Fibroblast of skin of abdomen (primary cell): ENCODE data around the gene TMEM263.

Source experiments
- DNase-seq: peaks from one replicate; pipeline ENCODE4 v3.0.0-alpha.2; 2013

The TMEM263 gene

GRCh38 chr12:106950591-106950990, 5.1 kb upstream of the TMEM263 start:
- no peak for DNase-seq

- no peak for DNase-seq
Measured at GRCh38 chr12:106953352-106954250, 2.1 kb upstream of the TMEM263 start.

GRCh38 chr12:106954462-106955376, 988 bp upstream of the TMEM263 start:
- peak; percentile 36 for DNase-seq

- DNase-seq: peak; percentile 65
Measured at GRCh38 chr12:106956048-106956578, 406 bp downstream of the TMEM263 start.

- no peak for DNase-seq
Measured at GRCh38 chr12:106957583-106957982, 1.9 kb downstream of the TMEM263 start.

GRCh38 chr12:106960443-106960842, 4.7 kb downstream of the TMEM263 start:
- no peak for DNase-seq

- DNase-seq: peak; percentile 78
Measured at GRCh38 chr12:106962286-106962685, 6.6 kb downstream of the TMEM263 start.

GRCh38 chr12:106964526-106964925, 8.8 kb downstream of the TMEM263 start:
- peak; percentile 80 for DNase-seq

- DNase-seq: no peak
Measured at GRCh38 chr12:106971065-106971464, 15.4 kb downstream of the TMEM263 start.

- no peak for DNase-seq
Measured at GRCh38 chr12:106973545-106973944, 17.8 kb downstream of the TMEM263 start.

- DNase-seq: no peak
Measured at GRCh38 chr12:106974511-106974910, 18.8 kb downstream of the TMEM263 start.

- DNase-seq: no peak
Measured at GRCh38 chr12:106975098-106975497, 19.4 kb downstream of the TMEM263 start.

- DNase-seq: peak; percentile 47
Measured at GRCh38 chr12:106975993-106976658, 20.4 kb downstream of the TMEM263 start.

GRCh38 chr12:106976668-106977067, 21.0 kb downstream of the TMEM263 start:
- DNase-seq: no peak

- peak; percentile 60 for DNase-seq
Measured at GRCh38 chr12:106978035-106978800, 22.5 kb downstream of the TMEM263 start.

GRCh38 chr12:106980944-106981343, 25.2 kb downstream of the TMEM263 start:
- DNase-seq: no peak

- DNase-seq: no peak
Measured at GRCh38 chr12:106981788-106982187, 26.1 kb downstream of the TMEM263 start.

- no peak for DNase-seq
Measured at GRCh38 chr12:106982229-106982628, 26.5 kb downstream of the TMEM263 start.

GRCh38 chr12:106984588-106985137, 29.0 kb downstream of the TMEM263 start:
- no peak for DNase-seq

GRCh38 chr12:106985479-106985878, 29.8 kb downstream of the TMEM263 start:
- DNase-seq: no peak

- DNase-seq: no peak
Measured at GRCh38 chr12:106986135-106986534, 30.4 kb downstream of the TMEM263 start.
